HCT116 (cell line): Measurements from ENCODE around the gene SPEF2.

Experiments used
- JUND ChIP-seq: IDR thresholded peaks from 2 replicates; pipeline ENCODE4 v1.6.1; 2012
- POLR2AphosphoS5 ChIP-seq: IDR thresholded peaks from 2 replicates; pipeline ENCODE4 v1.6.1; 2011; ENCODE audit warnings: mild to moderate bottlenecking, low read depth, low read length, moderate library complexity
- SIN3A ChIP-seq: IDR thresholded peaks from 2 replicates; pipeline ENCODE4 v1.6.1; 2012; ENCODE audit warnings: low read depth
- YY1 ChIP-seq: IDR thresholded peaks from 2 replicates; pipeline ENCODE4 v1.6.1; 2011; ENCODE audit warnings: low read length, low read depth, moderate library complexity, mild to moderate bottlenecking; ENCODE audit not compliant: insufficient replicate concordance; ENCODE audit errors: extremely low read depth
- TF ChIP-seq, protein P1 (sequence below): IDR thresholded peaks from 2 replicates; pipeline ENCODE4 v1.6.1; 2011; ENCODE audit warnings: mild to moderate bottlenecking, low read length, moderate library complexity; ENCODE audit not compliant: insufficient replicate concordance; ENCODE audit errors: extremely low read depth
- TF ChIP-seq, protein P2 (sequence below), 3 experiments: fragments of 200-600 bp in 1 of 3; sonication (generic) in 1 of 3; IDR thresholded peaks in 2 of 3; conservative IDR thresholded peaks in 1 of 3; 2 replicates each; pipeline ENCODE4 v1.5.1; 2012 to 2017; ENCODE audit warnings: low read depth in 2 of 3, low read length in 2 of 3, antibody characterized with exemption in 1 of 3, borderline replicate concordance in 1 of 3, control low read depth in 1 of 3, mild to moderate bottlenecking in 1 of 3, mixed read lengths in 1 of 3, mixed run types in 1 of 3, moderate library complexity in 1 of 3; ENCODE audit not compliant: insufficient read depth in 1 of 3
- TF ChIP-seq, protein P3 (sequence below): IDR thresholded peaks from 2 replicates; pipeline ENCODE4 v1.6.1; 2012

DNA sequence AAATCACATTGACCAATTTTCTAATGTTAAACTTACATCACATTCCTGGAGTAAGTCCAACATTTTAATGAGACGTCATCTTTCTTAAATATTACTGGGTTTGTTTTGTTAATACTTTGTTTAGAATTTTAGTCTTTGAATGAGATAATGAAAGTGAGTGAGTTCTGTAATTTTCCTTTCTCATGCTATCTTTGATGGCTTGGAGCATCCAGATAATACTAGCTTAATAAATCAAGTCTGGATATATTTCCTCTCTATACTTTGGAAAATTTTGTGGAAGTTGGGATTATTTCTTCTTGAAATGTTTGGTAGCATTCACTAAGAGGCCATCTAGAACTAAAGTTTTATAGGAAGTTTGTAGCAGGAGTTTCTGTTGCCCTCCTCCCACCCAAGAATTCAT lies 148.3 kb downstream of the SPEF2 start:
- TF ChIP-seq, protein P1, sequence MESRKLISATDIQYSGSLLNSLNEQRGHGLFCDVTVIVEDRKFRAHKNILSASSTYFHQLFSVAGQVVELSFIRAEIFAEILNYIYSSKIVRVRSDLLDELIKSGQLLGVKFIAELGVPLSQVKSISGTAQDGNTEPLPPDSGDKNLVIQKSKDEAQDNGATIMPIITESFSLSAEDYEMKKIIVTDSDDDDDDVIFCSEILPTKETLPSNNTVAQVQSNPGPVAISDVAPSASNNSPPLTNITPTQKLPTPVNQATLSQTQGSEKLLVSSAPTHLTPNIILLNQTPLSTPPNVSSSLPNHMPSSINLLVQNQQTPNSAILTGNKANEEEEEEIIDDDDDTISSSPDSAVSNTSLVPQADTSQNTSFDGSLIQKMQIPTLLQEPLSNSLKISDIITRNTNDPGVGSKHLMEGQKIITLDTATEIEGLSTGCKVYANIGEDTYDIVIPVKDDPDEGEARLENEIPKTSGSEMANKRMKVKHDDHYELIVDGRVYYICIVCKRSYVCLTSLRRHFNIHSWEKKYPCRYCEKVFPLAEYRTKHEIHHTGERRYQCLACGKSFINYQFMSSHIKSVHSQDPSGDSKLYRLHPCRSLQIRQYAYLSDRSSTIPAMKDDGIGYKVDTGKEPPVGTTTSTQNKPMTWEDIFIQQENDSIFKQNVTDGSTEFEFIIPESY = no peak
- no peak for TF ChIP-seq SIN3A
- no peak for TF ChIP-seq POLR2AphosphoS5
- TF ChIP-seq, protein P2, sequence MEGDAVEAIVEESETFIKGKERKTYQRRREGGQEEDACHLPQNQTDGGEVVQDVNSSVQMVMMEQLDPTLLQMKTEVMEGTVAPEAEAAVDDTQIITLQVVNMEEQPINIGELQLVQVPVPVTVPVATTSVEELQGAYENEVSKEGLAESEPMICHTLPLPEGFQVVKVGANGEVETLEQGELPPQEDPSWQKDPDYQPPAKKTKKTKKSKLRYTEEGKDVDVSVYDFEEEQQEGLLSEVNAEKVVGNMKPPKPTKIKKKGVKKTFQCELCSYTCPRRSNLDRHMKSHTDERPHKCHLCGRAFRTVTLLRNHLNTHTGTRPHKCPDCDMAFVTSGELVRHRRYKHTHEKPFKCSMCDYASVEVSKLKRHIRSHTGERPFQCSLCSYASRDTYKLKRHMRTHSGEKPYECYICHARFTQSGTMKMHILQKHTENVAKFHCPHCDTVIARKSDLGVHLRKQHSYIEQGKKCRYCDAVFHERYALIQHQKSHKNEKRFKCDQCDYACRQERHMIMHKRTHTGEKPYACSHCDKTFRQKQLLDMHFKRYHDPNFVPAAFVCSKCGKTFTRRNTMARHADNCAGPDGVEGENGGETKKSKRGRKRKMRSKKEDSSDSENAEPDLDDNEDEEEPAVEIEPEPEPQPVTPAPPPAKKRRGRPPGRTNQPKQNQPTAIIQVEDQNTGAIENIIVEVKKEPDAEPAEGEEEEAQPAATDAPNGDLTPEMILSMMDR (IDR thresholded peaks at IDR 0.05 in 2 of 3, conservative IDR thresholded peaks at IDR 0.05 in 1 of 3; ENCODE audit: borderline replicate concordance in 1 of 3, insufficient read depth in 1 of 3, low read depth in 2 of 3, low read length in 2 of 3) = no peak
- no peak for TF ChIP-seq JUND
- TF ChIP-seq, protein P3, sequence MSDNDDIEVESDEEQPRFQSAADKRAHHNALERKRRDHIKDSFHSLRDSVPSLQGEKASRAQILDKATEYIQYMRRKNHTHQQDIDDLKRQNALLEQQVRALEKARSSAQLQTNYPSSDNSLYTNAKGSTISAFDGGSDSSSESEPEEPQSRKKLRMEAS = no peak
- no peak for TF ChIP-seq YY1
